Transverse colon (tissue), 4 donors: ENCODE results near the gene C1orf21.

ENCODE experiments used
- EP300 ChIP-seq: sonication (generic); formaldehyde crosslinking; IDR thresholded peaks from one replicate; pipeline ENCODE4 v1.6.1; 2017; ENCODE audit warnings: antibody characterized with exemption, low read depth
- POLR2A ChIP-seq: fragments of 450-650 bp; IDR thresholded peaks from one replicate; pipeline ENCODE4 v1.6.1; 2016; ENCODE audit warnings: antibody characterized with exemption, mild to moderate bottlenecking, moderate library complexity
- POLR2AphosphoS5 ChIP-seq, 3 donors: sonication (generic); formaldehyde crosslinking; IDR thresholded peaks; one replicate each; pipeline ENCODE4 v1.6.1; 2016; ENCODE audit warnings: antibody characterized with exemption in 3 of 3
- TF ChIP-seq, protein P1 (sequence below), 5 experiments: fragments of 200-600 bp in 3 of 5; fragments of 450-650 bp in 2 of 5; sonication (generic) in 3 of 5; IDR thresholded peaks; 1 replicate in 2 of 5; 2 replicates in 3 of 5; pipeline ENCODE4 v1.5.1; 2016 to 2017; ENCODE audit warnings: antibody characterized with exemption in 5 of 5, inconsistent platforms in 3 of 5, mild to moderate bottlenecking in 2 of 5, moderate library complexity in 1 of 5

DNA sequence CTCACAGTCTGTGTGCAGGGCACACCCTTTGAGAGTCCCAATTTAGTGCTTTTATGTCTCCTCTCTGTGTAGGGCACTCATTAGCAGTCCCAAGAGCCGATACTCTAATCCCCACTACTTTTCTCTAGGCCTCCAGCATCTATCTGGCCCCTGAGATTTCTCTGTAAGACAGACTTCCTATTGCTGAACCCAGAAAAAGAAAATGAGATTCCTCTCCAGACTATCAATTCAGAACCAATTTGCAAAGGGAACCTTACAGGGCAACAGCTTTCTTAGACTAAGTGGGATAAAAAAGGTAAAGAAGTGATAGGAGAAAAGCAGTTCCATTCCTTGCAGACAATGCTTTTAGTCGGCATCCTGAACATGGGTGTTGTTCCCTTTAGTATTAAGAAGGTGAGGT, 195.6 kb downstream of the C1orf21 start:
- TF ChIP-seq, protein P1, sequence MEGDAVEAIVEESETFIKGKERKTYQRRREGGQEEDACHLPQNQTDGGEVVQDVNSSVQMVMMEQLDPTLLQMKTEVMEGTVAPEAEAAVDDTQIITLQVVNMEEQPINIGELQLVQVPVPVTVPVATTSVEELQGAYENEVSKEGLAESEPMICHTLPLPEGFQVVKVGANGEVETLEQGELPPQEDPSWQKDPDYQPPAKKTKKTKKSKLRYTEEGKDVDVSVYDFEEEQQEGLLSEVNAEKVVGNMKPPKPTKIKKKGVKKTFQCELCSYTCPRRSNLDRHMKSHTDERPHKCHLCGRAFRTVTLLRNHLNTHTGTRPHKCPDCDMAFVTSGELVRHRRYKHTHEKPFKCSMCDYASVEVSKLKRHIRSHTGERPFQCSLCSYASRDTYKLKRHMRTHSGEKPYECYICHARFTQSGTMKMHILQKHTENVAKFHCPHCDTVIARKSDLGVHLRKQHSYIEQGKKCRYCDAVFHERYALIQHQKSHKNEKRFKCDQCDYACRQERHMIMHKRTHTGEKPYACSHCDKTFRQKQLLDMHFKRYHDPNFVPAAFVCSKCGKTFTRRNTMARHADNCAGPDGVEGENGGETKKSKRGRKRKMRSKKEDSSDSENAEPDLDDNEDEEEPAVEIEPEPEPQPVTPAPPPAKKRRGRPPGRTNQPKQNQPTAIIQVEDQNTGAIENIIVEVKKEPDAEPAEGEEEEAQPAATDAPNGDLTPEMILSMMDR (IDR thresholded peaks at IDR 0.05): no peak
- TF ChIP-seq POLR2A (no peak), EP300 (no peak), POLR2AphosphoS5 (IDR thresholded peaks at IDR 0.05) (no peak)
